SU-DHL-6 (cell line): ENCODE data around the gene GFER.
"Not testable (repeated sequence)": the region's sequence is repeated elsewhere in the genome, so short reads cannot be mapped to it uniquely, and the experiment has no call there.

Source experiments
- H2AFZ ChIP-seq: fragments of 200-600 bp; sonication (generic); 2 replicates; pipeline ENCODE4 v1.6.1; 2014; ENCODE audit warnings: low read depth, mild to moderate bottlenecking, moderate library complexity, mixed read lengths, antibody characterized with exemption, low read length; ENCODE audit not compliant: severe bottlenecking
- H3F3A ChIP-seq: fragments of 200-600 bp; shearing (Covaris generic); 2 replicates; pipeline ENCODE4 v1.6.0; 2016; ENCODE audit warnings: antibody characterized with exemption, mild to moderate bottlenecking; ENCODE audit not compliant: insufficient read depth
- H3K27ac ChIP-seq: fragments of 200-600 bp; sonication (generic); 2 replicates; pipeline ENCODE4 v1.5.1; 2016; ENCODE audit warnings: low read depth, mild to moderate bottlenecking, low read length, moderate library complexity, mixed read lengths
- H3K27me3 ChIP-seq: fragments of 200-600 bp; sonication (generic), shearing (Covaris generic); 2 replicates; pipeline ENCODE4 v1.6.0; 2014; ENCODE audit warnings: mild to moderate bottlenecking, low read length
- H3K36me3 ChIP-seq: fragments of 200-600 bp; sonication (generic); 2 replicates; pipeline ENCODE4 v1.6.1; 2014; ENCODE audit warnings: mild to moderate bottlenecking, low read length, mixed read lengths
- H3K4me2 ChIP-seq: fragments of 300-600, 200-600 bp; shearing (Covaris generic), sonication (generic); 2 replicates; pipeline ENCODE4 v1.6.0; 2014; ENCODE audit warnings: low read length, low read depth, mild to moderate bottlenecking; ENCODE audit not compliant: poor library complexity, severe bottlenecking
- H3K4me3 ChIP-seq: fragments of 200-600 bp; sonication (generic); 2 replicates; pipeline ENCODE4 v1.5.1; 2014; ENCODE audit warnings: antibody characterized with exemption, low read length, mild to moderate bottlenecking, mixed read lengths; ENCODE audit not compliant: insufficient read depth, poor library complexity, severe bottlenecking
- H3K79me2 ChIP-seq: fragments of 200-600 bp; sonication (generic); 2 replicates; pipeline ENCODE4 v1.6.1; 2014; ENCODE audit warnings: mild to moderate bottlenecking, low read length, moderate library complexity; ENCODE audit not compliant: insufficient read depth
- H3K9ac ChIP-seq: fragments of 200-600 bp; sonication (generic); 2 replicates; pipeline ENCODE4 v1.7.0; 2014; ENCODE audit warnings: mild to moderate bottlenecking, low read length
- H3K9me2 ChIP-seq: fragments of 200-600 bp; sonication (generic); replicated peaks from 2 replicates; pipeline ENCODE4 v1.6.1; 2014; ENCODE audit warnings: low read length; ENCODE audit not compliant: insufficient read depth
- H3K9me3 ChIP-seq: fragments of 200-600 bp; sonication (generic); 2 replicates; pipeline ENCODE4 v1.6.1; 2014; ENCODE audit warnings: low read length, mixed read lengths; ENCODE audit not compliant: insufficient read depth
- H4K20me1 ChIP-seq: fragments of 200-600 bp; sonication (generic); 2 replicates; pipeline ENCODE4 v1.6.1; 2014; ENCODE audit warnings: low read depth, mild to moderate bottlenecking, antibody characterized with exemption, low read length, moderate library complexity, mixed read lengths
- CTCF ChIP-seq: fragments of 200-600 bp; sonication (generic); IDR thresholded peaks from one replicate; pipeline ENCODE4 v1.5.1; 2017; ENCODE audit warnings: antibody characterized with exemption, mild to moderate bottlenecking, low read length, moderate library complexity; ENCODE audit not compliant: insufficient read depth, poor library complexity, severe bottlenecking
- EZH2phosphoT487 ChIP-seq: fragments of 200-600 bp; sonication (generic), shearing (Covaris generic); conservative IDR thresholded peaks from 2 replicates; pipeline ENCODE4 v1.6.1; 2018; ENCODE audit warnings: mild to moderate bottlenecking, antibody characterized with exemption, low read length, moderate library complexity, mixed read lengths

The GFER gene

GRCh38 chr16:1961651-1962067, 22.3 kb upstream of the GFER start:
- peaks cover 15% of the 10 kb centered on the region for H3K36me3 ChIP-seq
- H3K9me2 ChIP-seq = no peaks in the 10 kb centered on the region
- no peaks in the 10 kb centered on the region for H3K9me3 ChIP-seq
- peak overlapping the region; percentile 78 for H3K4me2 ChIP-seq
- H3K9ac ChIP-seq = 0 out of 2 replicates have a peak overlapping the region, but pooled peaks have one; percentile 18
- no peak overlapping the region for H3K4me3 ChIP-seq
- TF ChIP-seq CTCF (no peak), EZH2phosphoT487 (no peak)
- H3F3A ChIP-seq = peaks cover 43% of the 10 kb centered on the region
- peak overlapping the region; percentile 76 for H3K27ac ChIP-seq
- H3K79me2 ChIP-seq = peaks cover 38% of the 10 kb centered on the region
- no peaks in the 10 kb centered on the region for H4K20me1 ChIP-seq
- H2AFZ ChIP-seq = no peak overlapping the region
- no peaks in the 10 kb centered on the region for H3K27me3 ChIP-seq

DNA sequence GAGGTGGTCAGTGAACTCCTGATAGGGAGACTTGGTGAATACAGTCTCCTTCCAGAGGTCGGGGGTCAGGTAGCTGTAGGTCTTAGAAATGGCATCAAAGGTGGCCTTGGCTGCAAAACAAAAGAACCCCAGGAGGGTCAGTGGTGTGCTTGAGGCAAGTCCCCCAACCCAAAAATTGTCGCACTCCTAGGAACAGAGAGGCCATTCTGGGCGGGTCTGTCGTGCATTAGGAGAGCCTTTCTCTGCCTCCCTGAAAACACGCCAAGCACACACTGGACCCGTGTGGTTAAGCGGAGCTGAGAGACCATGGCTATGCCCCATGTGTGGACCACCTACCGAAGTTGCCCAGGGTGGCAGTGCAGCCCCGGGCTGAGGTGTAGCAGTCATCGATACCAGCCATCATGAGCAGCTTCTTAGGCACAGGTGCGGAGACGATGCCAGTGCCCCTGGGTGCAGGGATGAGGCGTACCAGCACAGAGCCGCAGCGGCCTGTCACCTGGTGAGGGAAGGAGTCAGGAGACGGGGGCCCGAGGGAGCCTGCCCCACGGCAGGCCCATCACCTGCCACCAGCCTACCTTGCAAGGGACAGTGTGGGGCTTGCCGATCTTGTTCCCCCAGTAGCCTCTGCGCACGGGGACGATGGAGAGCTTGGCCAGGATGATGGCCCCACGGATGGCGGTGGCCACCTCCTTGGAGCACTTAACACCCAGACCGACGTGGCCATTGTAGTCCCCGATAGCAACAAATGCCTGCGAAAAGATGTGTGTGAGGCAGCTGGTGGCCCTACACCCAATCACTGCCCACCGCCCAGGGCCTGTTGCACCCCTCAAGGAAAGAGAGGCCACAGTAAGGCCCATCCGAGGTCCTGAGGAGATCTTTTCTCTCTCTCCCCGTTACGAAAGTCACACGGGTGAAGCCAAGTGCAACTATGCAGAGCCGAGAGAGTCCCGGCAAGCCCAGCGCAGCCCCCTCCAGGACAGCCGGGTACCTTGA, 21.5 kb upstream of the GFER start:
- Histone ChIP-seq H3K27ac (peak overlapping the region; percentile 88), H3K36me3 (peaks cover 15% of the 10 kb centered on the region), H3F3A (peaks cover 43% of the 10 kb centered on the region), H3K4me3 (peak overlapping the region; percentile 75), H3K9ac (peak overlapping the region; percentile 98), H3K79me2 (peaks cover 38% of the 10 kb centered on the region), H3K4me2 (peak overlapping the region; percentile 78)
- not testable (repeated sequence) for H2AFZ ChIP-seq, H3K9me2 ChIP-seq, H3K9me3 ChIP-seq, H3K27me3 ChIP-seq, H4K20me1 ChIP-seq

DNA sequence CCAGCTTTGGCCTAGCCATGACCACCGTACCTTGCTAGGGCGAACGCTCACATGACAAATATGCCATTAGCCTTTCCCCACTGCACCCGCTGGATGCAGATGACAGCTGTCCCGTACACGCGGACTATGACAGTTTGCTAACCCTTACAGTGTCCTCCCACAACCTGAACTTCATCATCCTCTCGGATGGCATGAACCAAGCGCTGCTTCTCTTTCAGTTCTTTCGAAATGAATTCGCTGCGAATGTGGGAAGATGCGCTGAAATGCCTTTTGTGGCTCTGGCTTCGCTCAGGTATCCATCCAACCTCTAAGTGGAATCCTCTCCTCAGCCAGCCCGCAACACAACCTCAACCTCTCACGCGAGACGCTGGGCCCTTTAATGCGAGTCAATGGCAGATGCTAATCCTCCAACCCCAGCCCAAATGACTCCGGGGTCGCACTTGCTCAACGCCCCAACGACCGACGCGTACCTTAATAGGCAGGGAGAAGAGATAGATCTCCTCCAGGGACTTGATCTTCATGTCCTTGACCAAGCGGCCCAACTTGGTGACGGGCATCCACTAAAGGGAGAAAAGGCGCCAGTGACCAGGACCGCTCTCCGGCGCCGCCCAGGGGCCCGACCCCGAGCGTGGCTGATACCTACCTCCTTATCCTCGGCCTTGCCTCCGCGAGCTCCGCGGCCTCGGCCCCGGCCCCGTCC, 20.0 kb upstream of the GFER start:
- Histone ChIP-seq H3K27ac (peak overlapping the region; percentile 88), H3K36me3 (peaks cover 15% of the 10 kb centered on the region), H4K20me1 (no peaks in the 10 kb centered on the region), H3K9me3 (no peaks in the 10 kb centered on the region), H3K27me3 (no peaks in the 10 kb centered on the region), H3K9ac (peak overlapping the region; percentile 98), H2AFZ (no peak overlapping the region), H3K79me2 (peaks cover 38% of the 10 kb centered on the region), H3K9me2 (no peaks in the 10 kb centered on the region), H3K4me2 (peak overlapping the region; percentile 78), H3K4me3 (peak overlapping the region; percentile 75), H3F3A (peaks cover 43% of the 10 kb centered on the region)
- TF ChIP-seq EZH2phosphoT487 (no peak), CTCF (no peak)
